HUES48 (cell line): ENCODE measurements around the gene FLYWCH1.
"Not testable (repeated sequence)": the region's sequence is repeated elsewhere in the genome, so short reads cannot be mapped to it uniquely, and the experiment has no call there.

Source experiments
- H3K27ac ChIP-seq: one replicate; pipeline ENCODE4 v1.7.0; 2013; ENCODE audit warnings: low read depth, low read length, inconsistent platforms
- H3K27me3 ChIP-seq: 2 replicates; pipeline ENCODE4 v1.6.1; 2013; ENCODE audit warnings: mild to moderate bottlenecking, low read length; ENCODE audit not compliant: control insufficient read depth, insufficient read depth
- H3K36me3 ChIP-seq: 2 replicates; pipeline ENCODE4 v1.6.1; 2013; ENCODE audit warnings: low read length; ENCODE audit not compliant: control insufficient read depth, insufficient read depth
- H3K4me1 ChIP-seq: 2 replicates; pipeline ENCODE4 v1.6.1; 2013; ENCODE audit warnings: mild to moderate bottlenecking, low read length; ENCODE audit not compliant: control insufficient read depth, insufficient read depth
- H3K4me3 ChIP-seq: 2 replicates; pipeline ENCODE4 v1.5.1; 2013; ENCODE audit warnings: mild to moderate bottlenecking, low read depth, low read length
- H3K9ac ChIP-seq: 2 replicates; pipeline ENCODE4 v1.6.1; 2013; ENCODE audit warnings: mild to moderate bottlenecking, low read depth, low read length, moderate library complexity
- H3K9me3 ChIP-seq: 2 replicates; pipeline ENCODE4 v1.6.1; 2013; ENCODE audit warnings: low read length; ENCODE audit not compliant: control insufficient read depth, insufficient read depth

FLYWCH1 gene

GRCh38 chr16:2928796-2929195 is 17.1 kb downstream of the FLYWCH1 start:
- Histone ChIP-seq H3K9me3 (no peaks in the 10 kb centered on the region), H3K9ac (no peak overlapping the region), H3K36me3 (no peaks in the 10 kb centered on the region), H3K4me1 (peaks cover 3% of the 10 kb centered on the region; the same call in 1 of the 2 replicates), H3K4me3 (no peak overlapping the region), H3K27me3 (no peaks in the 10 kb centered on the region), H3K27ac (peak overlapping the region; percentile 46)

DNA sequence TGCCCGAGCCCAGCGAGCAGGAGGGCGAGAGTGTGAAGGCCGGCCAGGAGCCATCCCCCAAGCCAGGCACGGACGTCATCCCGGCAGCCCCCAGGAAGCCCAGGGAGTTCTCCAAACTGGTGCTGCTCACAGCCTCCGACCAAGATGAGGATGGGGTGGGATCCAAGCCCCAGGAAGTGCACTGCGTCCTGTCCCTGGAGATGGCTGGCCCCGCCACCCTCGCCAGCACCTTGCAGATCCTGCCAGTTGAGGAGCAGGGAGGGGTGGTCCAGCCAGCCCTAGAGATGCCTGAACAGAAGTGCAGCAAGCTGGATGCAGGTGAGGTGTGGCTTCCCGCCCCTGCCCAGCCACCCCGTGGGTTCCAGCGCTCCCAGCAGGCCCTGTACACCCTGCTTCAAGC is 18.0 kb downstream of the FLYWCH1 start:
- no peaks in the 10 kb centered on the region for H3K36me3 ChIP-seq
- H3K4me3 ChIP-seq, result no peak overlapping the region
- no peak overlapping the region for H3K27ac ChIP-seq
- peaks cover 3% of the 10 kb centered on the region; the same call in 1 of the 2 replicates for H3K4me1 ChIP-seq
- H3K27me3 ChIP-seq, result no peaks in the 10 kb centered on the region
- H3K9me3 ChIP-seq, result no peaks in the 10 kb centered on the region
- H3K9ac ChIP-seq, result no peak overlapping the region

DNA sequence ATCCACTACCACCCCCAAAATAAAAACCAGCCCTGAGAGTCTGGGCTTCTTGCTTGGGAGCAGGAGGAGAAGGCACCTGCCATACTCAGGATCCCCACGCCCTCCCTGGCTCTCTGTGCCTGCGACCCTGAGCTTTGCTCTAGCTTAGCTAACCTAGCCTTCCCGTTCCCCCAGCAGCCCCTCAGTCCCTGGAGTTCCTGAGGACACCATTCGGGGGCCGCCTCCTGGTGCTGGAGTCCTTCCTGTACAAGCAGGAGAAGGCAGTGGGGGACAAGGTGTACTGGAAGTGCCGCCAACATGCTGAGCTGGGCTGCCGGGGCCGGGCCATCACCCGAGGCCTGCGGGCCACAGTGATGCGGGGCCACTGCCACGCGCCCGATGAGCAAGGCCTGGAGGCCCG is 18.5 kb downstream of the FLYWCH1 start:
- Histone ChIP-seq H3K36me3 (no peaks in the 10 kb centered on the region), H3K27me3 (no peaks in the 10 kb centered on the region), H3K9ac (no peak overlapping the region), H3K4me3 (no peak overlapping the region), H3K4me1 (peaks cover 3% of the 10 kb centered on the region; the same call in 1 of the 2 replicates), H3K27ac (no peak overlapping the region), H3K9me3 (no peaks in the 10 kb centered on the region)

- not testable (repeated sequence) for H3K27ac ChIP-seq, H3K36me3 ChIP-seq, H3K27me3 ChIP-seq, H3K9me3 ChIP-seq, H3K4me3 ChIP-seq, H3K4me1 ChIP-seq, H3K9ac ChIP-seq
Measured at GRCh38 chr16:2931231-2931914, 19.6 kb downstream of the FLYWCH1 start.

DNA sequence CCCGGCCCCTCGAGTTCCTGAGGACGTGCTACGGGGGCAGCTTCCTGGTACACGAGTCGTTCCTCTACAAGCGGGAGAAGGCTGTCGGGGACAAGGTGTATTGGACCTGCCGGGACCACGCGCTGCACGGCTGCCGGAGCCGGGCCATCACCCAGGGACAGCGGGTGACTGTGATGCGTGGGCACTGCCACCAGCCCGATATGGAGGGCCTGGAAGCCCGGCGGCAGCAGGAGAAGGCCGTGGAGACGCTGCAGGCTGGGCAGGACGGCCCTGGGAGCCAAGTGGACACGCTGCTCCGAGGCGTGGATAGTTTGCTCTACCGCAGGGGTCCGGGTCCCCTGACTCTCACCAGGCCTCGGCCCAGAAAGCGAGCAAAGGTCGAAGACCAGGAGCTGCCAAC is 21.4 kb downstream of the FLYWCH1 start:
- H3K9ac ChIP-seq, result no peak overlapping the region
- H3K36me3 ChIP-seq, result peaks cover 5% of the 10 kb centered on the region; the same call in 1 of the 2 replicates

GRCh38 chr16:2933701-2934100 is 22.0 kb downstream of the FLYWCH1 start:
- no peak overlapping the region for H3K4me3 ChIP-seq
- H3K27ac ChIP-seq, result no peak overlapping the region
- no peak overlapping the region for H3K9ac ChIP-seq
- H3K36me3 ChIP-seq, result peaks cover 7% of the 10 kb centered on the region; the same call in 1 of the 2 replicates
- no peaks in the 10 kb centered on the region for H3K27me3 ChIP-seq
- no peaks in the 10 kb centered on the region for H3K9me3 ChIP-seq
- H3K4me1 ChIP-seq, result no peaks in the 10 kb centered on the region

More for the DNA sequence above, 21.4 kb downstream of the FLYWCH1 start:
- no peaks in the 10 kb centered on the region for H3K27me3 ChIP-seq
- no peaks in the 10 kb centered on the region for H3K9me3 ChIP-seq
- H3K4me3 ChIP-seq, result no peak overlapping the region
- no peak overlapping the region for H3K27ac ChIP-seq
- H3K4me1 ChIP-seq, result no peaks in the 10 kb centered on the region; the same call in 1 of the 2 replicates

- Histone ChIP-seq H3K9me3 (no peaks in the 10 kb centered on the region), H3K27ac (no peak overlapping the region), H3K9ac (no peak overlapping the region), H3K4me1 (no peaks in the 10 kb centered on the region), H3K4me3 (no peak overlapping the region), H3K36me3 (peaks cover 8% of the 10 kb centered on the region; the same call in 1 of the 2 replicates), H3K27me3 (no peaks in the 10 kb centered on the region)
Measured at GRCh38 chr16:2934450-2934849, 22.7 kb downstream of the FLYWCH1 start.

GRCh38 chr16:2936436-2937011 is 24.8 kb downstream of the FLYWCH1 start:
- H3K36me3 ChIP-seq, result peaks cover 20% of the 10 kb centered on the region
- no peak overlapping the region for H3K4me3 ChIP-seq
- H3K27me3 ChIP-seq, result no peaks in the 10 kb centered on the region
- H3K9me3 ChIP-seq, result no peaks in the 10 kb centered on the region
- H3K9ac ChIP-seq, result no peak overlapping the region
- no peaks in the 10 kb centered on the region for H3K4me1 ChIP-seq
- no peak overlapping the region for H3K27ac ChIP-seq

- no peak overlapping the region for H3K9ac ChIP-seq
- H3K4me1 ChIP-seq, result no peaks in the 10 kb centered on the region
- no peak overlapping the region for H3K27ac ChIP-seq
- no peaks in the 10 kb centered on the region for H3K27me3 ChIP-seq
- H3K4me3 ChIP-seq, result no peak overlapping the region
- peaks cover 20% of the 10 kb centered on the region for H3K36me3 ChIP-seq
- no peaks in the 10 kb centered on the region for H3K9me3 ChIP-seq
Measured at GRCh38 chr16:2937170-2937569, 25.4 kb downstream of the FLYWCH1 start.

GRCh38 chr16:2938206-2938605 is 26.5 kb downstream of the FLYWCH1 start:
- peaks cover 20% of the 10 kb centered on the region for H3K36me3 ChIP-seq
- no peaks in the 10 kb centered on the region for H3K9me3 ChIP-seq
- no peak overlapping the region for H3K27ac ChIP-seq
- no peaks in the 10 kb centered on the region for H3K27me3 ChIP-seq
- H3K9ac ChIP-seq, result no peak overlapping the region
- H3K4me3 ChIP-seq, result no peak overlapping the region
- H3K4me1 ChIP-seq, result no peaks in the 10 kb centered on the region

DNA sequence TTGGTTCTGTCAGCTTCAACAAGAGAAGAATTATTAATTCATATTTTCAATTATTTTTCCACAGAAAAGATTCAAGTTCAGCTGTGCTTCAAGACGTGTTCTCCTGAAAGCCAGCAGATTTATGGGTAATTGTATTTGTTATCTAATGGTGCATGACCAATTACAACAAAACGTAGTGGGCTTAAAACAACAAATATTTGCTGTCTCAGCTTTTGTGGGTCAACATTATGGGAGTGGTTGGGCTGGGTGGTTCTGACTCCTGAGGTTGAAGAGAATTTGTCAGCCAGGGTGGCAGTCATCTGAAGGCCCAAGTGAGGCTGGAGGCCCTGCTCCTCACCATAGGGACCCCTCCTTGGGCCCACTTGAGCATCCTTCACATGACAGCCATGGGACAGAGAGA is 28.2 kb downstream of the FLYWCH1 start:
- Histone ChIP-seq H3K36me3 (peaks cover 20% of the 10 kb centered on the region), H3K27ac (no peak overlapping the region), H3K9ac (no peak overlapping the region), H3K4me1 (no peaks in the 10 kb centered on the region), H3K27me3 (no peaks in the 10 kb centered on the region), H3K9me3 (no peaks in the 10 kb centered on the region), H3K4me3 (no peak overlapping the region)
